HepG2 (cell line): ENCODE results near the gene CPT1B. TPM values are rescaled to one million over a fixed set of nuclear protein-coding genes. Genes with fewer than 3 reads are reported as not detected.

Source experiments
- AHDC1 ChIP-seq: sonication (generic); formaldehyde crosslinking; IDR thresholded peaks from 2 replicates; pipeline ENCODE4 v1.5.1; 2020; ENCODE audit warnings: mild to moderate bottlenecking, missing genetic modification reagents, borderline replicate concordance
- ARHGAP35 ChIP-seq: sonication (generic); formaldehyde crosslinking; IDR thresholded peaks from 2 replicates; pipeline ENCODE4 v1.9.0; 2022; ENCODE audit warnings: mild to moderate bottlenecking, inconsistent platforms, moderate library complexity, missing genetic modification reagents, borderline replicate concordance
- KDM5B ChIP-seq: sonication (generic); formaldehyde crosslinking; IDR thresholded peaks from 2 replicates; pipeline ENCODE4 v1.4.0; 2020; ENCODE audit warnings: missing genetic modification reagents, mild to moderate bottlenecking, borderline replicate concordance
- KLF12 ChIP-seq: sonication (generic); formaldehyde crosslinking; IDR thresholded peaks from 2 replicates; pipeline ENCODE4 v1.4.0; 2020; ENCODE audit warnings: missing genetic modification reagents, borderline replicate concordance
- NR2F1 ChIP-seq, 2 experiments: fragments of 450-650 bp in 1 of 2; formaldehyde crosslinking in 1 of 2; IDR thresholded peaks; 2 replicates each; pipeline versions ENCODE4 v1.5.0 to v1.6.1; 2016 to 2020; ENCODE audit warnings: mild to moderate bottlenecking in 1 of 2, missing compliant biosample characterization in 1 of 2, missing genetic modification reagents in 1 of 2, moderate library complexity in 1 of 2
- RARA ChIP-seq: IDR thresholded peaks from 2 replicates; pipeline ENCODE4 v1.6.1; 2016; ENCODE audit warnings: missing genetic modification reagents, missing compliant biosample characterization
- ZMYM4 ChIP-seq: sonication (generic); formaldehyde crosslinking; IDR thresholded peaks from 2 replicates; pipeline ENCODE4 v1.8.1; 2023; ENCODE audit warnings: mild to moderate bottlenecking, missing genetic modification reagents
- ZNF607 ChIP-seq: sonication (generic); formaldehyde crosslinking; IDR thresholded peaks from 2 replicates; pipeline ENCODE4 v1.5.1; 2020; ENCODE audit warnings: missing genetic modification reagents, mild to moderate bottlenecking, borderline replicate concordance
- ZNF773 ChIP-seq: sonication (generic); formaldehyde crosslinking; IDR thresholded peaks from 2 replicates; pipeline ENCODE4 v1.4.0; 2020; ENCODE audit warnings: missing genetic modification reagents, borderline replicate concordance
- ZNF850 ChIP-seq: sonication (generic); formaldehyde crosslinking; conservative IDR thresholded peaks from 2 replicates; pipeline ENCODE4 v1.9.0; 2021; ENCODE audit warnings: mild to moderate bottlenecking, missing genetic modification reagents
- polyA plus RNA-seq, 8 experiments: library from polyadenylated mRNA; depleted of rRNA in 3 of 8; stranded (reverse) in 7 of 8; unstranded in 1 of 8; fragments of >200 nt; fragmentation: Illumina TruSeq in 4 of 8; extraction: Trizol in 4 of 8; gene quantifications; 2 replicates each; pipeline versions ENCODE4 v1.2.1 to v1.2.3, GENCODE V29; 2011 to 2016; ENCODE audit warnings: low read depth in 4 of 8, missing spikeins in 1 of 8, mixed read lengths in 1 of 8; ENCODE audit not compliant: insufficient read depth in 1 of 8
- total RNA-seq, 5 experiments: library from RNA; depleted of rRNA; stranded (reverse); fragments of >200 nt; fragmentation: Illumina TruSeq; extraction: Trizol; gene quantifications; 2 replicates each; pipeline ENCODE4 v1.2.3, GENCODE V29; 2016; ENCODE audit warnings: low read depth in 1 of 5
- TF ChIP-seq, protein P1 (sequence below): sonication (generic); formaldehyde crosslinking; IDR thresholded peaks from 2 replicates; pipeline ENCODE4 v1.5.1; 2020; ENCODE audit warnings: mild to moderate bottlenecking, missing genetic modification reagents, moderate library complexity
- TF ChIP-seq, protein P2 (sequence below): sonication (generic); formaldehyde crosslinking; IDR thresholded peaks from 2 replicates; pipeline ENCODE4 v1.5.1; 2020; ENCODE audit warnings: missing genetic modification reagents, mild to moderate bottlenecking, borderline replicate concordance

Gene CPT1B
- total and polyA plus RNA-seq, 2 of the 13 experiments (the other 11 are each of a cell fraction or from before 2014, with no cell fraction given), result 9.2 to 19.5 TPM

GRCh38 chr22:50528682-50529415 is 49.4 kb downstream of the CPT1B start (continued):
- TF ChIP-seq, protein P1, sequence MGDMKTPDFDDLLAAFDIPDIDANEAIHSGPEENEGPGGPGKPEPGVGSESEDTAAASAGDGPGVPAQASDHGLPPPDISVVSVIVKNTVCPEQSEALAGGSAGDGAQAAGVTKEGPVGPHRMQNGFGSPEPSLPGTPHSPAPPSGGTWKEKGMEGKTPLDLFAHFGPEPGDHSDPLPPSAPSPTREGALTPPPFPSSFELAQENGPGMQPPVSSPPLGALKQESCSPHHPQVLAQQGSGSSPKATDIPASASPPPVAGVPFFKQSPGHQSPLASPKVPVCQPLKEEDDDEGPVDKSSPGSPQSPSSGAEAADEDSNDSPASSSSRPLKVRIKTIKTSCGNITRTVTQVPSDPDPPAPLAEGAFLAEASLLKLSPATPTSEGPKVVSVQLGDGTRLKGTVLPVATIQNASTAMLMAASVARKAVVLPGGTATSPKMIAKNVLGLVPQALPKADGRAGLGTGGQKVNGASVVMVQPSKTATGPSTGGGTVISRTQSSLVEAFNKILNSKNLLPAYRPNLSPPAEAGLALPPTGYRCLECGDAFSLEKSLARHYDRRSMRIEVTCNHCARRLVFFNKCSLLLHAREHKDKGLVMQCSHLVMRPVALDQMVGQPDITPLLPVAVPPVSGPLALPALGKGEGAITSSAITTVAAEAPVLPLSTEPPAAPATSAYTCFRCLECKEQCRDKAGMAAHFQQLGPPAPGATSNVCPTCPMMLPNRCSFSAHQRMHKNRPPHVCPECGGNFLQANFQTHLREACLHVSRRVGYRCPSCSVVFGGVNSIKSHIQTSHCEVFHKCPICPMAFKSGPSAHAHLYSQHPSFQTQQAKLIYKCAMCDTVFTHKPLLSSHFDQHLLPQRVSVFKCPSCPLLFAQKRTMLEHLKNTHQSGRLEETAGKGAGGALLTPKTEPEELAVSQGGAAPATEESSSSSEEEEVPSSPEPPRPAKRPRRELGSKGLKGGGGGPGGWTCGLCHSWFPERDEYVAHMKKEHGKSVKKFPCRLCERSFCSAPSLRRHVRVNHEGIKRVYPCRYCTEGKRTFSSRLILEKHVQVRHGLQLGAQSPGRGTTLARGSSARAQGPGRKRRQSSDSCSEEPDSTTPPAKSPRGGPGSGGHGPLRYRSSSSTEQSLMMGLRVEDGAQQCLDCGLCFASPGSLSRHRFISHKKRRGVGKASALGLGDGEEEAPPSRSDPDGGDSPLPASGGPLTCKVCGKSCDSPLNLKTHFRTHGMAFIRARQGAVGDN (CRISPR knock-in tag), result peak; percentile 76
- 0 out of 2 replicates have a peak, but pooled peaks have one; percentile 10 for TF ChIP-seq ARHGAP35 (CRISPR knock-in tag)
- peak; percentile 38; the same call in 1 of the 2 replicates for TF ChIP-seq RARA (CRISPR knock-in tag)
- TF ChIP-seq ZNF607 (CRISPR knock-in tag), result peak; percentile 45; the same call in 1 of the 2 replicates
- 0 out of 2 replicates have a peak, but pooled peaks have one; percentile 6 for TF ChIP-seq ZMYM4 (CRISPR knock-in tag)
- peak; percentile 49; the same call in 1 of the 2 replicates for TF ChIP-seq KDM5B
- TF ChIP-seq AHDC1 (CRISPR knock-in tag), result 0 out of 2 replicates have a peak, but pooled peaks have one; percentile 34
- TF ChIP-seq ZNF773, result 0 out of 2 replicates have a peak, but pooled peaks have one; percentile 15
- 0 out of 2 replicates have a peak, but pooled peaks have one; percentile 66 for TF ChIP-seq ZNF850 (CRISPR knock-in tag)
- TF ChIP-seq, protein P2, sequence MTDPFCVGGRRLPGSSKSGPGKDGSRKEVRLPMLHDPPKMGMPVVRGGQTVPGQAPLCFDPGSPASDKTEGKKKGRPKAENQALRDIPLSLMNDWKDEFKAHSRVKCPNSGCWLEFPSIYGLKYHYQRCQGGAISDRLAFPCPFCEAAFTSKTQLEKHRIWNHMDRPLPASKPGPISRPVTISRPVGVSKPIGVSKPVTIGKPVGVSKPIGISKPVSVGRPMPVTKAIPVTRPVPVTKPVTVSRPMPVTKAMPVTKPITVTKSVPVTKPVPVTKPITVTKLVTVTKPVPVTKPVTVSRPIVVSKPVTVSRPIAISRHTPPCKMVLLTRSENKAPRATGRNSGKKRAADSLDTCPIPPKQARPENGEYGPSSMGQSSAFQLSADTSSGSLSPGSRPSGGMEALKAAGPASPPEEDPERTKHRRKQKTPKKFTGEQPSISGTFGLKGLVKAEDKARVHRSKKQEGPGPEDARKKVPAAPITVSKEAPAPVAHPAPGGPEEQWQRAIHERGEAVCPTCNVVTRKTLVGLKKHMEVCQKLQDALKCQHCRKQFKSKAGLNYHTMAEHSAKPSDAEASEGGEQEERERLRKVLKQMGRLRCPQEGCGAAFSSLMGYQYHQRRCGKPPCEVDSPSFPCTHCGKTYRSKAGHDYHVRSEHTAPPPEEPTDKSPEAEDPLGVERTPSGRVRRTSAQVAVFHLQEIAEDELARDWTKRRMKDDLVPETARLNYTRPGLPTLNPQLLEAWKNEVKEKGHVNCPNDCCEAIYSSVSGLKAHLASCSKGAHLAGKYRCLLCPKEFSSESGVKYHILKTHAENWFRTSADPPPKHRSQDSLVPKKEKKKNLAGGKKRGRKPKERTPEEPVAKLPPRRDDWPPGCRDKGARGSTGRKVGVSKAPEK (CRISPR knock-in tag), result no peak
- TF ChIP-seq KLF12 (CRISPR knock-in tag), result 0 out of 2 replicates have a peak, but pooled peaks have one; percentile 29
- TF ChIP-seq NR2F1 (CRISPR knock-in tag; IDR thresholded peaks at IDR 0.05), result 0 out of 4 replicates have a peak, but pooled peaks of 1 of the 2 experiments have one; percentile 17
